GM21447 (cell line): Measurements from ENCODE around the gene TRH.
"Not testable (repeated sequence)": the region's sequence is repeated elsewhere in the genome, so short reads cannot be mapped to it uniquely, and the experiment has no call there.

ENCODE experiments used
- ATAC-seq: cut with Tn5 transposase; IDR thresholded peaks from one replicate; pipeline ENCODE4 v1.9.1; 2021; ENCODE audit not compliant: unreplicated experiment

Gene TRH

DNA sequence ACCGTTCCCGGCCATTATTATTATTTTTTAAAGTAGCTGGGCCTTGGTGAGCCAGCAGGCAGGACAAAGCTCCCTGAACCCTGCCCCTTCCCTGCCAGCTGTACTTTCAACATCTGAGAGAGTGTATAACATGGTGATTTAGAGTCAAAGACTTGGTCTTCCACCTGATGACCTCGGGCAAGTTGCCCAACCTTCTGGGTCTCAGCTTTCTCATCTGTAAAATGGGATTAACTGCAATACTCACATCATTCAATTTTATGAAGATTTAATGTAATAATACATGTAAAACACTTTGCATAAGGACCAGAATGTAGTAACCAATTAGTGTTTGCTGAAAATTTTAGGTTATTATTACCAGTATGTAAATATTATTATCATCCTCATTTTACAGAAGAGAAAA, 11.9 kb upstream of the TRH start:
- no peak for ATAC-seq

DNA sequence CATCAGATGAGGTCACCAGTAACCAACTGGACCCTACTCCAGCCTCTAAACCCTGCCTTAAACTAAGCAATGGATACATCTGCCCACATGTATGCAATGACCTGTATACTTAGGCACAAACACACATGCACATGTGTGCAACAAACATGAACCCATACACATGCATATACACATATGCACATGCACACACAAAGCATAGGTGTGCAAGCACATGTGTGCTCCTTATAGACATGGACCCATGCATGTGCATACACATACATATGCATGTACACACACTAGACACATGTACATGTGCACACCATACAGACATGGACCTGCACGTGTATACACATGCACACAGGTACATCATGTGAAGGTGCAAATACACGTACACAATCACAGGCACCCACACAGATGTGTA, 8.6 kb upstream of the TRH start:
- no peak for ATAC-seq

DNA sequence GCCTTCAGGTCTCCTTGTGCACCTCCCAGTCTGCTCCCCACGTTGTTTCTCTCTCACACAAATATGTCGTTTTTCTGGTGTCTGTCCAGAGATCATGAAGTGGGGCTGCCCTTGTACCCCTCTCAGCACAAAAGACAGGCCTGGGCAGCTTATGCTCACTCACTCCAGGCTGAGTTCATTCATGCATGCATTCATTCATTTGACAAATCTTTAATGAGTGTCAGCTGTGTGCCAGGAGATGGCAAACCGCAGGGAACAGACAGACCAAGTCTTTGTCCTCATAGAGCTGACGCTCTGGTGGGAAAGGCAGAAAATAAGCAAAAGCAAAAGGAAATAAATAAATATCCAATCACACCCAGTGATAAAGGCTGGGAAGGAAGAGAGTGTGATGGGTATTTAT, 7.6 kb upstream of the TRH start:
- ATAC-seq, result no peak

DNA sequence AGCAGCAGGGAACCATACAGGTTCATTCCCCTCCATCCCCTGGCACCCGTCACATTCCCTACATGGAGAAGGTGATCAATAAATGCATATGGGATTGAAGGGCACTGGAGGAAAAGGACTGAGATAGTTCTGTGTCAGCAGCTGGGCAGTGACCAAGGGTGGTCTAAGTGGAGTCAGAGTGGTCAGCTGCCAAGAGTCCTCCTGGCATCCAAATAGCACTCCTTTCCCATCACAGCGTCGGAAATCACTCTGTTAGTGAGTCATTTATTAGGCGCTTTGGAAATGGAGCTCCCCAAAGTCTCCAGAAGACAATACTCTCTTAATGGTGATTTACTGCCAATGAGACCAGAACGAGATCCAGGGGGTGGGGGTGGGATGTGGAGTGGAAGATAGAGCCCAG, 6.8 kb upstream of the TRH start:
- no peak for ATAC-seq

DNA sequence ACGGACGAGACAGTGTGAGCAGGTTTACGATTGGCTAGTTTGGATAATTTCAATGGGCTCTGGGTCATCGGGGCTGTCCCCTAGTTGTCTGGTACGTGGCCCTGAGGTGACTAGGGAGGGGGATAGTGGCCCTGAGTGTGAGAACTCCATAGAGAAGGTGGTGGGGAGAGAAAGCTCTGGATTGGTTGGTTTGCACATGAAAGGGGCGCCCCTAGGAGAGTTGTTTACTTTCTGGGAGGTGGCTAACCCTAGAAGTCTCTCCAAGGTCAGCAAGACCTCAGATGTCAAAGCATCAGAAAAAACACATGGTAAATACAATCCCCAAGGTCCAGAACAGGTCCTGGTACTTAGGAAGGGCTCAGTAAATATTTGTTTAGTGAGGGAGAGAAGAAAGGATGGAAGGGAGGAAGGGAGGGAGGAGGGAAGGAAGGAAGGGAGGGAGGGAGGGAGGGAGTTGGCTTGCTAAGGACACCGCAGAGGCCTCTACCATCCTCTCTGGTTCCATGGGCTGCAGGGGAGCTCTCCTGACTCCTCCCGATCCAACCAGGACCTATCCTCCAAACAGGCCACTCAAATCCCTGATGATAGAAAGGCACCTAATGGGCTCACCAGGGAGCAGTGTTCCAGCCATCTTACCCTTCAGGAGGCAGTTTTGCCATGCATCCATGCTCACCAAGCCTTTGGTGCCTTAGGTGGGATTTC, 3.0 kb upstream of the TRH start:
- no peak for ATAC-seq

DNA sequence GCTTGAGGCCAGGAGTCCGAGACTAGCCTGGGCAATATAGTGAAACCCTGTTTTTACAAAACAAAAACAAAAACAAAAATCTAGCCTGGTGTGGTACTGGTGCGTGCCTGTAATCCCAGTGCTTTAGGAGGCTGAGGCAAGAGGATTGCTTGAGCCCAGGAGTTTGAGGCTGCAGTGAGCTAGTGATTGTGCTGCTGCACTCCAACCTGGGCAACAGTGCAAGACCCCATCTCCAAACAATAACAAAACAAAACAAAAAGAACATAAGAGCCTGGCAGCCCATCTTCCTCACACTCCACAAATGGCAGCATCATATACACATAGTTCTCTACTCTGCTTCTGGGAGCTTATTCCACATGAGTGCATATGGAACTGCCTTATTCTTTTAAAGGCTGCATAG, 2.2 kb upstream of the TRH start:
- ATAC-seq, result no peak

DNA sequence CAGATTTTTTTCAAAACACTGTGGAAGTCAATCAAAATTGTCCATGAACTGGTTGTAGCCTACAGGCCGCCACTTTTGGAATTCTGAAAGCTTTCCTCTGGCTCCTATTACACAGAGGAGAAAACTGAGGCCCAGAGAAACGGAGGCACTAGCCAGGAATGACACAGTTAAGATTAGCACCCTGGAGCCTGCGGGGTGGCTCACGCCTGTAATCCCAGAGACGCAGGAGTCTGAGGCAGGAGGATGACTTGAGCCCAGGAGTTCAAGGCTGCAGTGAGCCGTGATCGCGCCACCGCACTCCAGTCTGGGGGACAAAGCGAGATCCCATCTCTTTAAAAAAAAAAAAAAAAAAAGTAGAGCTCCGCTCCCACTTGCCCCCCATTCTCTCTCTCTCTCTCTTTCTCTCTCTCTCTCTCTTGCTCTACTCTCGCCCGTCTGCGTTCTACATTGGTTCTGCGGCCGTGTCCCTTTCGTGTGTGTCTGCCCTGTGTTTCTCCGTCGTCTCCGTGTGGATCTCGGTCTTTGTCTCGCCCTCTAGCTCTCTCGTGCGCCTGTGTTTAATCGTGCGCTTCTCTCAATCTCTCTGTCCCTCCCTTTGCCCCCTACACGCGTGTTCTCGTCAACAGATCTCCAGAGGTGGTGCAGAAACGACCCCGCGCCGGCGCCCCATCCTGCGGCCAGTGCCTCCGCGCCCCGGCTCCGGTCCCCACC, 512 bp upstream of the TRH start:
- ATAC-seq, result no peak

DNA sequence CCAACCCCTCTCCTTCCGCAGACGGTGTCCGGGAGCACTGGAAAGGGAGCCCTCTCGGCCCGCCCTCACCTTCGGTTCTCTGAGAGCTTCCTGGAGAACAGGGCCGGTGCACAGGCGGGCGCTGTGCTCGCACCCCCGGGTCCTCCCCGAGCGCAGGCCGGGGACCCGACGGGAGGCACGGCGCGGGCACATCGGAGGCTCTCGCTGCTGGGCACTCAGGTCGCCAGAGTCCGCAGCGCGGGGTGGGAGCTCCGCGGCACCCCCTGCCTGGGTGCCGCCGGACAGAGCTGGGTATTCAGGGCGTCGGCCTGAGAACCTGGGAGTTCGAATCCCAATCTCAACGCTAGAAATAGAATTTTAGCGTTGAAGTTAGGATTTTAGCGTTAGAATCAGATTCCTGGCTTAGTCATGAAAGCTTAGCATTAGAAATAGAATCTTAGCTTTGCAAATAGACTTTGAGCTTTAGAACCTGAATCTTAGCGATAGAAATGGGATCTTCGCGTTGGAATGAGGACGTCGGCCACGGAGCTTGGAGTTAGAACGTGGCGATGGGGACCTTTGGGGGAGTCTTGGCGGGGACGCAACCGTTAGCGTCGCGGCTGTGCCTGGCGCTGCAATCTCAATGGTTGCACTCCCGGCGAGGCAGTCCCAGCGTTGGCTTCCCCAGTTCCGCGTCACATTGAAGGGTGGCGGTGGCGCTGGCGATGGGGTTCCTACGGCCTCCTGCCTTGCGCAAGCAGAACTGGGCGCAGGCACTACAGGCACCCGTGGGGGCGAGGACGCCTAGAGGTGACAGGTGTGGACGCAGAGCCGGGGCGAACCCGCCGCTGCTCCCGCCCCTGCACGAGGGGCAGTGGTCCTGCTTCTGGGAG, 549 bp downstream of the TRH start:
- no peak for ATAC-seq

DNA sequence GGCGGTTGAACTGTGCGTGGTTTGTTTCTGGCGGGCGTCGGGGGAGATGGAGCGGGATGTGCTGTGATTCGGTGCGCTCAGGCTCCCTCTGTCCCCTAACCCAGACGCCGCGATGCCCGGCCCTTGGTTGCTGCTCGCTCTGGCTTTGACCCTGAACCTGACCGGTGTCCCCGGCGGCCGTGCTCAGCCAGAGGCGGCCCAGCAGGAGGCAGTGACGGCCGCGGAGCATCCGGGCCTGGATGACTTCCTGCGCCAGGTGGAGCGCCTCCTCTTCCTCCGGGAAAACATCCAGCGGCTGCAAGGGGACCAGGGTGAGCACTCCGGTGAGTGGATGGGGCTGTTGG, 1.2 kb downstream of the TRH start:
- no peak for ATAC-seq

DNA sequence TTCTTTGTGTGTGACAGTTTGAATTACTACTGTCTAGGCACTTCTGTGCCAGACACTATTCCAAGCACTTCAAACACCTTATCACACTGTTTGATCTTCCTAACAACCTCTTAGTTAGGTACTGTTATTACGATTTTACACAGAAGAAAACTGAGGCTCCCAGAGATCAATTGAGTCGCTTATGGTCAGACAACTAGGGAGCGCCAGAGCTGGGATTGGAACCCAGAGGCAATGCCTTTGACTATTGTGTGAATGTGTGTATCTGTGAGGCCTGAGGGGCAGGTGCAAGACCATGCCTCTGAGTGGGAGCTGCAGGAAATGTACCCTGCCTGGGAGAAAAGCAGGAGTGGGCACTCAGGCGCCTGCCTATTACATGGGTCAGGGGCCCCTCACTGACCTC, 1.8 kb downstream of the TRH start:
- ATAC-seq, result no peak

DNA sequence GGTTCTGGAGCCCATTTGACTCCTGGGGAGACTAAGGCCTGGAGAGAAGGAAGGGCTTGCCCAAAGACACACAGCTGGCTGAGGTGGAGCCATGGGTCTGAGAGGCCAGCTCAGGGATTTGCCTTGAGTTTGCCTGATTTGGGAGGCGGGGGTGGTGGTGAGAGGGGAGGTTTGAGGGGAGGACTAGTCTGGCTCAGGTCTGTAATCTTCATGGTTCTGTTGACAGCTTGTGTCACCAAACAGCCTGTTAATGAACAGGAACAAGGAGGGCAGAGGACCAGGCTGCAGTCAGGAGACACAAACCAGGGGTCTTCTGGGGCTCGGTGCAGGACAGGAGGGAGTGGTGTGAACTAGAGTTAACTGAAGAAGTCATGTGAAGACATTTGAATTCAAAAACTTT, 3.6 kb downstream of the TRH start:
- ATAC-seq, result no peak

DNA sequence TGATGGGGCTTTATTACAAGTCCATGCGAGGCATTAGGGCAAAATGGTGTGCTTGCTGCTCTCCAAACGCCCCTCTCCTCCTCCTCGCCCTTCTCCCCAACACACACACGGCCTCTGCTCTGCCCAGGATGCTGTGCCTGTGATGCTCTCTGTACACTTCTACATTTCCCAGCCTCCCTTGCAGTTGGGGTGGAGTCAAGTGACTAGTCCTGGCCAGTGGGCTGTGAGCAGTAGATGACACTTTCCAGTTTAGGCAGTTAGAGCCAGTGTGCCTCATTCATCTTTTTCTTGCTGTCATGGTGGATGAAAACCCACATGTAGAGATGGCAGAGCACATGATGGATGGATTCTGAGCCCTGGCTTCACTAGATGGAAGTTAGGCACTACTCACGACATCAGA, 5.4 kb downstream of the TRH start:
- no peak for ATAC-seq

DNA sequence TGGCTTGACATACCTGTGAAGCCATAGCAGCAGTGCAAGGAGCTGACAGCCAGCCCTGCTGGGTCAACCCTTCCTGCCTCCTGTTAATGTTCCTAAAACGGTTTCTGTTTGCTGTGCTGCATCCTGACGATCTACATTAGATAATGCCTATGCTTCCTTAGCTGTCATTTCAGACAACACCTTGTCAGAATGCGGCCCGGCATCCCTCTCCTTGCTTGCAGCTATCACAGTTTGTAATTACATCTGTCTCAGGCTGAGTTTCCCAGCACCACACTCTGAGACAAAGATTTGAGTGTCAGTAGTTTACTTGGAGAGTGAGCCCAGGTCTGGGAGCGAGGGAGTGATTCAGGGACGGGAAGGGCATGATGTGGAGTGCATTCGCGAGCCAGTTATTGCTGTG, 9.0 kb downstream of the TRH start:
- no peak for ATAC-seq

DNA sequence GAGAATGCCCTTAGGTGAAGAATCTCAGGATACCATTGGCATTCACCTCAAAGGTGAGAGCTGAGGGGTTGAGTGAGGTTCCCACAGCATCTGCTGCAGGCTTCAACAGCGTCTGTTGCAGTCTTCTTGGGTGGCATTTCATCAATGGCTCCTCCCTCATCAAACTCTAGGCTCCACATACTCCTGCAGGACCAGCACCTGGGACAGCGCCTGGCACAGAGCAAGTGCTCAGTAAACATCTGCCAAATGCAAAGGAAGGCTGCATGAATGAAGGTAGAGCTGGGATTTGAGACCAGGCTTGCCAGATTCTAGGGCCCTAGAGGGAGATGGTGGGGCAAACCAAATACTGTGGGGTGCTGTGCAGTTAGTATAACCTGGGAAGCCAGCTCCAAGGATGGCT, 9.6 kb downstream of the TRH start:
- ATAC-seq, result no peak

DNA sequence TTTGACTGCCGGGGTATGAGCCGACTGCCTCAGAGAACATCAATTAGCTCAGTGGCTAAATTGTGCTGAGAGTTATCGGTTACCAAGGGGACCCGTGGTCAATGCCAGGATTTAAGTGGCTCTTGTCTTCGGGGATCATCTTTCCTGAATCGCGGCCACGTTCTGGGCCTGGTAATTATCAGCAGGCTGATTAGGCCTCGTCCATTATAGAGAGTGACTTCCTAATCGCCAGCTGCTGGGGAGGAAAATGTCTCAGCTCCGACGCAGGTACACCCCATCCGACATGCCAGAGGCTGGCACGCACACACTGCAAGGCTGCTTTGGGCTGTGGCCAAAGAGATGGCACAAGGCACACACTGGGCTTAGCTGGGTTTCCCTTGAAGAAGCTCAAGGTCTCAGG, 10.6 kb downstream of the TRH start:
- no peak for ATAC-seq

DNA sequence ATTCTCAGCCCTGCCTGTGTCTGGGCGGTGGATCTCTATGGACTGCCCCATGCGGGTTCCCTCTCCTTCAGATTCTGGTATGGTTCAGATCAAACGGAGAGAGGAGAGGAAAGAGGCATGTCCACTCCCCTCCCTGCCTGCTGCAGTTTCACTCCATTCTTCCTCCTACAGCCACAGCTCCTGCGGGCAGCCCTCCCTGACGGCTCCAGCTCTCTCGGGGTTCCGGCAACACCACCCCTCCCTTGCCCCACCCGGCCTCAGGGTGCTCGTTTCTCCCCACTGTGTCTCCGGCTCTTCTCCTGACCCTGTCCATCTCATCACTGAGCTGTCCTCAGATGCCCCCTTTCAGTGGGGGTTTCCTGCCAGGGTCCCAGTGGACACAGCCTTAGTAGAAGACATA, 13.9 kb downstream of the TRH start:
- no peak for ATAC-seq

DNA sequence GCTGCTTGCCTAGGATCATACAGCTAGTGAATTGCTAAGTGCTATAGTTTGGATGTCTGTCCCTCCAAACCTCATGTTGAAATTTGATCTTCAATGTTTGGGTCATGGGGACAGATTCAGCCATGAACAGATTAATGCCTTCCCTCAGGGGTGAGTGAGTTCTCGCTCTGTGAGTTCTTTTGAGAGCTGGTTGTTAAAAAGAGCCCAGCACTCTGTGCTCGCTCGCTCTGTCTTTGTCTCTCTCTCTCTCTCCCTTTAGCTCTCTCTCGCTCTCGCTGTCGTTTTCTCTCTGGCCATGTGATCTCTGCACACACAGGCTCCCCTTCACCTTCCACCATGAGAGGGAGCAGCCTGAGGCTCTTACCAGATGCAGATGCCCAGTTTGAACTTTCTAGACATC, 14.9 kb downstream of the TRH start:
- no peak for ATAC-seq

DNA sequence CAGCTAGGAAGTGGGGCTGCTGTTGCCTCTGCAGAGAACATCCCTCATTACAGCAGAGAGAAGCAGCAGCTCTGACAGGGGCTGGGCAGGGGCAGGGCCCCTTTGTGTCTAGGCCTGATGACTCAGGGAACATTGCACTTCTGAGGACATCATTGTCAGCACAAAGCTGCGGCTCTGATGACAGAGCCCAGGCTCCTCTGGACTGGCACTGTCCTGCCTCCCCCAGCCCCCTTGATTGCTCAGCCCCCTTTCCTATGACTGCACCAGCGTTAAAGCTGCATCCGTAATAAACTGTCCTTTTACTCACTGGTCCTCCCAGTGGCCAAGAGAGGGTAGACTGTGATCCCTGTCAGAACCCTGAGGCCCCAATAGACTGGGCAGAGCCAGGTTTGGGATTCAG, 18.3 kb downstream of the TRH start:
- no peak for ATAC-seq

DNA sequence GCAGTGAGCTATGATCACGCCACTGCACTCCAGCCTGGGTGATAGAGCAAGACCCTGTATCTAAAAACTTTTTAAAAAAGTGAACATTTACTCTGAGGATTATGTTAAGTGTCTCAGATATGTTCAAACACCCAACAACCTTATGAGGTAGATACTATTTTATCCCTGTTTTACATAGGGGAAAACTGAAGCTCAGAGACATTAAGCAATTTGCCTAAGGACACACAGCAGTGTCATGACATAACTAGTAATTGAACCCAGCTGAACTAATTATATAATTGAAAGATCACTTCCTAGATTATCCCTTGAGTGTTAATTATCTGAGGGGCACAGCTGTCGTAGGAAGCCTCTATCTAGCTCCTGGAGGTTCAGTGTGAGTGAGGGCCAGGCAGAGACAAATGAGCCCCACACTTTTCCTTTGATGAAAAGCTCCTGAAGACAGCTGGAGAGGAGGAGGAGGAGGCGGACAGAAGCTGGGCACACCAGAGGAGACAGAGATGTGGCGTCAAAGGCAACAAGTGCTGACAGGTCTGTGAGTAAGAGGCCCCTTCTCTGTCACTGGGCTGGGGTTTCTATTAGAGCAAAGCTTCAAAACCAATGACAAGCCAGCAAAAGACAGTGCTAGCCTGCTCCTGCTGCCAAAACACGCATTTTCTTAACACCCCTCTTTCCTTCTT, 20.5 kb downstream of the TRH start:
- no peak for ATAC-seq

DNA sequence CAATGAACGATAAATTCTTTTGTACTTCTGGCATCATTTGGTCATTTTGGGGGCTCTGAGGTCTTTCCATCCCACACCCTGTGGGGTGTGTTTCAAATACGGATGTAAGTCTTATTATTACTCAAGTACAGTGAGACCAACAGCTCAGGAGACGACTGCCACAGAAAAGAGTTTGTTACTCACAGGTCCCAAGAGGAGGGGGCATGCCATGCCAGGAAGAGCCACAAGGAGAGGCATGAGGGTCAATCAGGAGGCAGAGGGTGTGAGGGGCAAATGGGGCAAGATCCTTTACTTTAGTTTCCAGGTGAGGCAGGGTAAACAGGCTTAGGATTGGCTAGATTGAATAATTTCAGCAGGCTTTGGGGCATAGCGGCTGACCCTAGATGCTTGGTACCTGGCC, 21.6 kb downstream of the TRH start:
- ATAC-seq, result no peak

DNA sequence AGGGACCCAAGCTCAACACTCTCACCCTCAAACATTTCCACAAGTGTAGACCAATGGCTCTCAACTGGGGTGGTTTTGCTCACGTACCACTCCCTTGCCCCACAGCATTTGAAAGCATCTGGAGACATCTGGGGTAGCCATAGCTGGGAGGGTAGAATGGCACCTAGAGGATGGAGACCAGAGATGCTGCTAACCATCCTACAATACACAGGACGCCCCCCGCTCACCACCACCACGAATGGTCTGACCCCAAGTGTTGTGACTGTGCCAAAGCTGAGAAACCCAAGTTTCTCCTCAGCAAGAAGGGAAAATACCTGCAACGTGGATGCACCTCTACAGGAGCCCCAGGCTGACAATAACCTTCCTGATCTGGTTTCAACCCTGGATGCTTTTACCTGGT, 24.7 kb downstream of the TRH start:
- not testable (repeated sequence) for ATAC-seq
